ENCODE results near the gene YWHAG. TPM values are rescaled to one million over a fixed set of nuclear protein-coding genes. Genes with fewer than 3 reads are reported as not detected.

YWHAG gene
- total and polyA plus RNA-seq, 2 of the 13 experiments (the other 11 are each of a cell fraction or from before 2014, with no cell fraction given), result 36.9 to 67.5 TPM

DNA sequence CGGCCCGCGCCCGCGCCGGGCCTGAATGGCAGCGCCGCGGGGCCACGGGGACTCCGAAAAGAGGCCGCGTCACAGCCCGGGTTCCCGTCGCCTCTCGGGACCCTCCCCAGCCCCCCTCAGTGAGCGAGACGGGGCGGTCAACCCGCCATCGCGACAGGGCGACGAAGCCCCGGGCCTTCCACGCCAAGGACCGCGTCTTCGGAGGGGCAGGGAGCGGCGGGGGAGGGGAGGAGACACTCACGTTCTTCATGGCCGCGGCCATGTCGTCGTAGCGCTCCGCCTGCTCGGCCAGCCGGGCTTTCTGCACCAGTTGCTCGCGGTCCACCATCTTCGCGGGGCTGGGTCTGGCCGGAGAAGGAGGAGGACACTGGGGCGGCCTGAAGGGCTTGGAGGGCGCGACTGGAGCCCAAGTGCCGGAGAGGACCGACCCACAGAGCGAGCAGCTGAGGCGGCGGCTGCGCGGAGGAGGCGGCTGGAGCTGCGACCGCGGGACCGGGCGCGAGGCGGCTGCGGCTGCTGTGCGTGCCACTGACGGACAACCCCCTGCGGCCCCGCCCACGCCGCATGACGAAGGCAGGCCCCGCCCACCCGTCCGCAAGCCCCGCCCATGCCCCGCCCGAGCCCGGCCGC lies at the start of gene YWHAG (continued):
- TF ChIP-seq SNAPC4 (CRISPR knock-in tag; IDR thresholded peaks at IDR 0.05) (no peak), RFX5 (IDR thresholded peaks at IDR 0.05; ENCODE audit: low read depth, low read length) (no peak), MNT (IDR thresholded peaks at IDR 0.05) (no peak), ZFP36L1 (CRISPR knock-in tag; IDR thresholded peaks at IDR 0.05) (no peak), ZNF569 (CRISPR knock-in tag; IDR thresholded peaks at IDR 0.05; ENCODE audit: borderline replicate concordance) (0 out of 2 replicates have a peak, but pooled peaks have one; percentile 69), NONO (IDR thresholded peaks at IDR 0.05) (no peak), NONO (CRISPR knock-in tag; conservative IDR thresholded peaks at IDR 0.05) (peak; percentile 76; the same call in 1 of the 2 replicates), ZBTB25 (CRISPR knock-in tag; IDR thresholded peaks at IDR 0.05) (peak; percentile 25; the same call in 1 of the 2 replicates), CCDC6 (CRISPR knock-in tag; IDR thresholded peaks at IDR 0.05) (peak; percentile 86), ZFYVE20 (CRISPR knock-in tag; IDR thresholded peaks at IDR 0.05; ENCODE audit: borderline replicate concordance, low read depth) (no peak), ZNF44 (CRISPR knock-in tag; IDR thresholded peaks at IDR 0.05) (no peak), DNMT1 (CRISPR knock-in tag; IDR thresholded peaks at IDR 0.05) (peak; percentile 22; the same call in 1 of the 2 replicates)
- TF ChIP-seq, protein P1, sequence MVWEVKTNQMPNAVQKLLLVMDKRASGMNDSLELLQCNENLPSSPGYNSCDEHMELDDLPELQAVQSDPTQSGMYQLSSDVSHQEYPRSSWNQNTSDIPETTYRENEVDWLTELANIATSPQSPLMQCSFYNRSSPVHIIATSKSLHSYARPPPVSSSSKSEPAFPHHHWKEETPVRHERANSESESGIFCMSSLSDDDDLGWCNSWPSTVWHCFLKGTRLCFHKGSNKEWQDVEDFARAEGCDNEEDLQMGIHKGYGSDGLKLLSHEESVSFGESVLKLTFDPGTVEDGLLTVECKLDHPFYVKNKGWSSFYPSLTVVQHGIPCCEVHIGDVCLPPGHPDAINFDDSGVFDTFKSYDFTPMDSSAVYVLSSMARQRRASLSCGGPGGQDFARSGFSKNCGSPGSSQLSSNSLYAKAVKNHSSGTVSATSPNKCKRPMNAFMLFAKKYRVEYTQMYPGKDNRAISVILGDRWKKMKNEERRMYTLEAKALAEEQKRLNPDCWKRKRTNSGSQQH (CRISPR knock-in tag; IDR thresholded peaks at IDR 0.05; ENCODE audit: low read depth), result peak; percentile 95
- TF ChIP-seq, protein P2, sequence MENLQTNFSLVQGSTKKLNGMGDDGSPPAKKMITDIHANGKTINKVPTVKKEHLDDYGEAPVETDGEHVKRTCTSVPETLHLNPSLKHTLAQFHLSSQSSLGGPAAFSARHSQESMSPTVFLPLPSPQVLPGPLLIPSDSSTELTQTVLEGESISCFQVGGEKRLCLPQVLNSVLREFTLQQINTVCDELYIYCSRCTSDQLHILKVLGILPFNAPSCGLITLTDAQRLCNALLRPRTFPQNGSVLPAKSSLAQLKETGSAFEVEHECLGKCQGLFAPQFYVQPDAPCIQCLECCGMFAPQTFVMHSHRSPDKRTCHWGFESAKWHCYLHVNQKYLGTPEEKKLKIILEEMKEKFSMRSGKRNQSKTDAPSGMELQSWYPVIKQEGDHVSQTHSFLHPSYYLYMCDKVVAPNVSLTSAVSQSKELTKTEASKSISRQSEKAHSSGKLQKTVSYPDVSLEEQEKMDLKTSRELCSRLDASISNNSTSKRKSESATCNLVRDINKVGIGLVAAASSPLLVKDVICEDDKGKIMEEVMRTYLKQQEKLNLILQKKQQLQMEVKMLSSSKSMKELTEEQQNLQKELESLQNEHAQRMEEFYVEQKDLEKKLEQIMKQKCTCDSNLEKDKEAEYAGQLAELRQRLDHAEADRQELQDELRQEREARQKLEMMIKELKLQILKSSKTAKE (CRISPR knock-in tag; IDR thresholded peaks at IDR 0.05; ENCODE audit: borderline replicate concordance), result peak; percentile 61; the same call in 1 of the 2 replicates
